GM13977 (cell line): ENCODE data around the gene DRD2.

Experiments
- DNase-seq: peaks from one replicate; pipeline ENCODE4 v3.0.0; 2012; ENCODE audit warnings: low spot score
- CTCF ChIP-seq: IDR thresholded peaks from 2 replicates; pipeline ENCODE4 v1.5.1; 2012; ENCODE audit warnings: mild to moderate bottlenecking, control low read depth; ENCODE audit not compliant: insufficient read depth; ENCODE audit errors: extremely low read depth, missing control alignments
- in situ Hi-C: fragments of 300-500 bp; cut with MboI; formaldehyde crosslinking; loops from one replicate; pipeline ENCODE4 v1.12.0; 2022; ENCODE audit warnings: low sequenced_read_pairs, low pct_unique_long_range_greater_than_20kb, mixed read lengths, inconsistent platforms; ENCODE audit not compliant: unreplicated experiment

The DRD2 gene

GRCh38 chr11:113504586-113504985 lies 29.4 kb upstream of the DRD2 start:
- in situ Hi-C loops: no loop called here
- TF ChIP-seq CTCF: no peak
- DNase-seq: no peak

- TF ChIP-seq CTCF: no peak
- DNase-seq: no peak
- in situ Hi-C loops: no loop called here
Measured at GRCh38 chr11:113504071-113504470, 28.9 kb upstream of the DRD2 start.

- in situ Hi-C loops: no loop called here
- no peak for TF ChIP-seq CTCF
- DNase-seq: no peak
Measured at GRCh38 chr11:113497066-113497910, 22.1 kb upstream of the DRD2 start.

- no peak for DNase-seq
- no peak for TF ChIP-seq CTCF
- in situ Hi-C loops: no loop called here
Measured at GRCh38 chr11:113496026-113496651, 20.9 kb upstream of the DRD2 start.

- in situ Hi-C loops: no loop called here
- DNase-seq: no peak
- no peak for TF ChIP-seq CTCF
Measured at GRCh38 chr11:113494021-113494420, 18.8 kb upstream of the DRD2 start.

- TF ChIP-seq CTCF: no peak
- in situ Hi-C loops: no loop called here
- no peak for DNase-seq
Measured at GRCh38 chr11:113493206-113493605, 18.0 kb upstream of the DRD2 start.
